Vagina (tissue), 2 donors: Measurements from ENCODE around the gene ABCB1. TPM values are rescaled to one million over a fixed set of nuclear protein-coding genes. Genes with fewer than 3 reads are reported as not detected.
"Not testable (repeated sequence)": the region's sequence is repeated elsewhere in the genome, so short reads cannot be mapped to it uniquely, and the experiment has no call there.

Source experiments
- DNase-seq, 2 donors: peaks; one replicate each; pipeline ENCODE4 v3.0.0-alpha.2; 2017; ENCODE audit errors: extremely low spot score in 2 of 2
- H3K27ac ChIP-seq: fragments of 200-600 bp; sonication (generic); one replicate; pipeline ENCODE4 v1.5.1; 2019
- H3K27me3 ChIP-seq: fragments of 200-600 bp; sonication (generic); one replicate; pipeline ENCODE4 v1.5.1; 2019
- H3K36me3 ChIP-seq, 2 donors: fragments of 200-600 bp; sonication (generic); one replicate each; pipeline ENCODE4 v1.5.1; 2017 to 2019
- H3K4me1 ChIP-seq: fragments of 200-600 bp; sonication (generic); one replicate; pipeline ENCODE4 v1.5.1; 2019
- H3K4me3 ChIP-seq, 2 donors: fragments of 200-600 bp; sonication (generic); 1 replicate in 1 of 2; 2 replicates in 1 of 2; pipeline ENCODE4 v1.5.1; 2016 to 2019
- H3K9me3 ChIP-seq: fragments of 200-600 bp; sonication (generic); one replicate; pipeline ENCODE4 v1.5.1; 2019
- CTCF ChIP-seq, 3 experiments: fragments of 450-650 bp in 2 of 3; fragments of 200-600 bp in 1 of 3; sonication (generic) in 1 of 3; IDR thresholded peaks; one replicate each; pipeline ENCODE4 v1.5.1; 2017 to 2019; ENCODE audit warnings: antibody characterized with exemption in 3 of 3, mild to moderate bottlenecking in 2 of 3, moderate library complexity in 2 of 3
- POLR2A ChIP-seq, 2 donors: fragments of 450-650 bp; IDR thresholded peaks; one replicate each; pipeline ENCODE4 v1.6.1; 2017; ENCODE audit warnings: antibody characterized with exemption in 2 of 2, mild to moderate bottlenecking in 2 of 2, moderate library complexity in 2 of 2
- POLR2AphosphoS5 ChIP-seq, 2 donors: sonication (generic); formaldehyde crosslinking; IDR thresholded peaks; one replicate each; pipeline ENCODE4 v1.9.0; 2017; ENCODE audit warnings: antibody characterized with exemption in 2 of 2, mild to moderate bottlenecking in 2 of 2, low read depth in 1 of 2; ENCODE audit not compliant: insufficient read depth in 1 of 2
- intact Hi-C: fragments of 100-400 bp; cut with DNase I; formaldehyde crosslinking; loops from one replicate; pipeline ENCODE4 v1.15.1; 2023
- total RNA-seq: library from RNA; depleted of rRNA; stranded (reverse); fragments of >200 nt; gene quantifications from one replicate; pipeline ENCODE4 v1.2.3, GENCODE V29; 2016

Gene ABCB1
- total RNA-seq, 1 donor from 2014 or later, result 2.9 TPM

GRCh38 chr7:87471473-87471872, 129.2 kb downstream of the ABCB1 start:
- H3K9me3 ChIP-seq, result no peaks in the 10 kb centered on the region
- H3K27me3 ChIP-seq, result no peaks in the 10 kb centered on the region
- H3K36me3 ChIP-seq, result no peaks in the 10 kb centered on the region
- H3K4me1 ChIP-seq, result peaks cover 14% of the 10 kb centered on the region
- intact Hi-C loops, result no loop called here
- H3K27ac ChIP-seq, result no peak overlapping the region
- no peak for DNase-seq
- no peak overlapping the region for H3K4me3 ChIP-seq
- TF ChIP-seq CTCF (IDR thresholded peaks at IDR 0.05) (no peak), POLR2AphosphoS5 (IDR thresholded peaks at IDR 0.05; ENCODE audit: insufficient read depth in 1 of 2, low read depth in 1 of 2) (no peak), POLR2A (IDR thresholded peaks at IDR 0.05) (no peak)

- H3K9me3 ChIP-seq, H3K27me3 ChIP-seq, H3K27ac ChIP-seq, H3K36me3 ChIP-seq, DNase-seq, H3K4me1 ChIP-seq, H3K4me3 ChIP-seq, intact Hi-C loops: not testable (repeated sequence)
These were observed 131.5 kb downstream of the ABCB1 start for GRCh38 chr7:87469204-87469603.

- H3K9me3 ChIP-seq, H3K36me3 ChIP-seq, DNase-seq, H3K27me3 ChIP-seq, H3K4me3 ChIP-seq, H3K4me1 ChIP-seq, H3K27ac ChIP-seq, intact Hi-C loops: not testable (repeated sequence)
These were observed 135.2 kb downstream of the ABCB1 start for GRCh38 chr7:87465534-87465880.

DNA sequence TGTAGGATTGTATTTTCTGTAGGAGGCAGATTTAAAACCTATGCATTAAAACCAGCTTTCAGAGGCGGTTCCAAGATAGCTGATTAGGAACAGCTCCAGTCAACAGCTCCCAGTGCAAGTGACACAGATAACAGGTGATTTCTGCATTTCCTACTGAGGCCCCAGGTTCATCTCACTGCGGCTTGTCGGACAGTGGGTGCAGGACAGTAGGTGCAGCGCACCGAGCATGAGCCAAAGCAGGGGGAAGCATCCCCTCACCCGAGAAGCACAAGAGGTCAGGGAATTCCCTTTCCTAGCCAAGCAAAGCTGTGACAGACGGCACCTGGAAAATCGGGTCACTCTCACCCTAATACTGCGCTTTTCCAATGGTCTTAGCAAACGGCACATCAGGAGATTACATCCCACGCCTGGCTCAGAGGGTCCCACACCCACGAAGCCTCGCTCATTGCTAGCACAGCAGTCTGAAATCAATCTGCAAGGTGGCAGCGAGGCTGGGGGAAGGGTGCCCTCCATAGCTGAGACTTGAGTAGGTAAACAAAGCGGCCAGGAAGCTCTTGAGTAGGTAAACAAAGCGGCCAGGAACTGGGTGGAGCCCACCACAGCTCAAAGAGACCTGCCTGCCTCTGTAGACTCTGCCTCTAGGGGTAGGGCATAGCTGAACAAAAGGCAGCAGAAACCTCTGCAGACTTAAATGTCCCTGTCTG, 135.7 kb downstream of the ABCB1 start:
- H3K4me1 ChIP-seq, H3K27me3 ChIP-seq, H3K9me3 ChIP-seq, DNase-seq, intact Hi-C loops, H3K4me3 ChIP-seq, H3K36me3 ChIP-seq, H3K27ac ChIP-seq: not testable (repeated sequence)

DNA sequence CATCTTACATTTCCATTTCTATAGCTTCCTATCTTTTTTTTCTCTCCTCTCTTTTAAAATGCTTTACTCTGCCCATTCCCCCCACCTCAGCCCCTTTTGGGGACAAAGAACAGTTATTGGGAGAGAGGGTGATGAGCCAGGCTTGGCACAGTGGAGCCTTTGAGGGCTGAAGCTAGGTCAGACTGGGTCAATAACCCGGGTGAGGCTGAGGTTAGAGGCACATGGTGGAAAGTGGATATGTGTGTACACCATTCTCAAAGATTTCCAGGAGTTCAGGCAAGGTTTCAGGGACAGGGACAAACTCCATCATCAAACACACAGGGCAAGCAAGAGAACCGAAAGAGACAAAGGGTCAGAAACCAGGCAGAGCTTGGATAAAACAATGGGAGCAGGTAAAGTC, 136.7 kb downstream of the ABCB1 start:
- intact Hi-C loops, result no loop called here

DNA sequence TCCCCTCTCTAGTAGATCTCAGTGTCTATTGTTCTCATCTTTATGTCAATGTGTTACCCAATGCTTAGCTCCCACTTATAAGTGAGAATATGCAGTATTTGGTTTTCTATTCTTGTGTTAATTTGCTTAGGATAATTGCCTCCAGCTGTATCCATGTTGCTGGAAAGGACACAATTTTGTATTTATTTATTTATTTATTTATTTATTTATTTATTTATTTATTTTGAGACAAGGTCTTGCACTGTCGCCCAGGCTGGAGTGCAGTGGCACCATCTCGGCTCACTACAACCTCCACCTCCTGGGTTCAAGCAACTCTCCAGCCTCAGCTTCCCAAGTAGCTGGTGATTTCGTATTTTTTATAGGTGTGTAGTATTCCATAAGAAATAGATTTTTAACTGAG, 140.2 kb downstream of the ABCB1 start:
- H3K36me3 ChIP-seq, intact Hi-C loops: not testable (repeated sequence)

More for the DNA sequence above, 136.7 kb downstream of the ABCB1 start:
- TF ChIP-seq POLR2AphosphoS5 (IDR thresholded peaks at IDR 0.05; ENCODE audit: insufficient read depth in 1 of 2, low read depth in 1 of 2) (no peak), CTCF (IDR thresholded peaks at IDR 0.05) (no peak), POLR2A (IDR thresholded peaks at IDR 0.05) (no peak)
- no peak for DNase-seq
- Histone ChIP-seq H3K4me3 (no peak overlapping the region), H3K4me1 (no peaks in the 10 kb centered on the region), H3K9me3 (no peaks in the 10 kb centered on the region), H3K27me3 (no peaks in the 10 kb centered on the region), H3K36me3 (no peaks in the 10 kb centered on the region), H3K27ac (no peak overlapping the region)

DNA sequence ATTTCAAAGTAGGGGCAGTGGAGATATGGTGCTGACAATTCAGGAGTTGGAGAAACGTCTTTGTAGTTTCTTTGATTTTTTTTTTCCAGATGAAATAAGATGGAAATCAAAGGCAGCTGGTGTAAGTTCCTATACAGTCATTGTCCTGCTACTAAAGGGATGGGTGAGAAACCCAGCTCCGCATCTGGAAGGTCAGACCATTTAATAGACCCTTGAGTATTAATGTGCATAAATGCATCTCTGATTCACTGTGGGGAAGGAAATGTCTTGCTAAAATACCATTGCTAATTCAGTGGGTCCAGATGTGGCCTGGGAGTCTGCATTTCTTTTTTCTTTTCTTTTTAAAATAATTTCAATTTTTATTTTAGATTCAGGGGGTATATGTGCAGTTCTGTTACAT, 140.7 kb downstream of the ABCB1 start:
- no peak for DNase-seq
- H3K4me3 ChIP-seq, result no peak overlapping the region
- no peaks in the 10 kb centered on the region for H3K27me3 ChIP-seq
- no peak overlapping the region for H3K27ac ChIP-seq
- H3K4me1 ChIP-seq, result no peaks in the 10 kb centered on the region
- intact Hi-C loops, result no loop called here
- H3K36me3 ChIP-seq, result no peaks in the 10 kb centered on the region
- TF ChIP-seq CTCF (IDR thresholded peaks at IDR 0.05) (no peak), POLR2A (IDR thresholded peaks at IDR 0.05) (no peak), POLR2AphosphoS5 (IDR thresholded peaks at IDR 0.05; ENCODE audit: insufficient read depth in 1 of 2, low read depth in 1 of 2) (no peak)
- H3K9me3 ChIP-seq, result no peaks in the 10 kb centered on the region

More for the DNA sequence above, 140.2 kb downstream of the ABCB1 start:
- not testable (repeated sequence) for DNase-seq, H3K9me3 ChIP-seq, H3K27me3 ChIP-seq, H3K4me1 ChIP-seq, H3K27ac ChIP-seq, H3K4me3 ChIP-seq
